Mesothelial cell of epicardium (in vitro differentiated cells): ENCODE measurements around the gene PNMT. TPM values are rescaled to one million over a fixed set of nuclear protein-coding genes. Genes with fewer than 3 reads are reported as not detected.

Experiments used
- DNase-seq, 2 experiments: peaks; one replicate each; pipeline ENCODE4 v3.0.0; 2021; ENCODE audit warnings: low spot score in 2 of 2; ENCODE audit not compliant: unreplicated experiment in 2 of 2
- H3K27ac Mint-ChIP-seq: 2 replicates; pipeline ENCODE4 v1.8.0; 2021; ENCODE audit warnings: mixed read lengths
- H3K27me3 Mint-ChIP-seq: 2 replicates; pipeline ENCODE4 v1.8.0; 2021; ENCODE audit warnings: low read depth, mixed read lengths
- H3K36me3 Mint-ChIP-seq: 2 replicates; pipeline ENCODE4 v1.8.0; 2021; ENCODE audit warnings: mixed read lengths
- H3K4me1 Mint-ChIP-seq: 2 replicates; pipeline ENCODE4 v1.8.0; 2021; ENCODE audit warnings: mixed read lengths
- H3K4me3 Mint-ChIP-seq: 2 replicates; pipeline ENCODE4 v1.8.0; 2021; ENCODE audit warnings: mild to moderate bottlenecking, moderate library complexity, mixed read lengths
- H3K9me3 Mint-ChIP-seq: 2 replicates; pipeline ENCODE4 v1.8.0; 2021; ENCODE audit warnings: mixed read lengths
- total RNA-seq: library from RNA; stranded (reverse); gene quantifications from 3 replicates; pipeline ENCODE4 v1.2.1, GENCODE V29; 2021
- TF ChIP-seq, protein P1 (sequence below): fragments of 200-600 bp; sonication (generic); IDR thresholded peaks from one replicate; pipeline ENCODE4 v1.5.0; 2021; ENCODE audit warnings: antibody characterized with exemption; ENCODE audit not compliant: unreplicated experiment

Gene PNMT
- total RNA-seq, 1 donor from 2014 or later = 1.7 TPM

DNA sequence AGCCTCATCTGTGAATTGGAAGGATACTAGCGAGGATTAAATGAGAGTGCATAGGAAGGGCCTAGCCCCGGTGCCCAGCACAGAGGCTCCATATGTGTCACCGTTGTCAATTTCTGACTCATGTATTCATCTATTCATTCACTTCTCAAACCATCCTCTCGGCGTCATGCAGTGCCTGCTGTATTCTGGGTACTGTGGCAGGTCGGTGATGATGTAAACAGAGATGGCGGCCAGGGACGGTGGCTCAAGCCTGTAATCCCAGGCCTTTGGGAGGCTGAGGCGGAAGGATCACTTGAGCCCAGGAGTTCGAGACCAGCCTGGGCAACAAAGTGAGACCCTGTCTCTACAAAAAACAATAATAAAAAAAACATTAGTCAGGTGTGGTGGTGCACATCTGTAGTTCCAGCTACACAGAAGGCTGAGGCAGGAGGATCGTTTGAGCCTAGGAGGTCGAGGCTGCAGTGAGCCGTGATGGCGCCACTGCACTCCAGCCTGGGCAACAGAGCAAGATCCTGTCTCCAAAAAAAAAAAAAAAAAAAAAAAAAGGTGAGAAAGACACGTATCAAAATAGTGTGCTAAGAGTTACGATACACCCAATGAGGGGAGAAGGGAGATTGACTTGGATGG is 45.8 kb upstream of the PNMT start:
- TF ChIP-seq, protein P1, sequence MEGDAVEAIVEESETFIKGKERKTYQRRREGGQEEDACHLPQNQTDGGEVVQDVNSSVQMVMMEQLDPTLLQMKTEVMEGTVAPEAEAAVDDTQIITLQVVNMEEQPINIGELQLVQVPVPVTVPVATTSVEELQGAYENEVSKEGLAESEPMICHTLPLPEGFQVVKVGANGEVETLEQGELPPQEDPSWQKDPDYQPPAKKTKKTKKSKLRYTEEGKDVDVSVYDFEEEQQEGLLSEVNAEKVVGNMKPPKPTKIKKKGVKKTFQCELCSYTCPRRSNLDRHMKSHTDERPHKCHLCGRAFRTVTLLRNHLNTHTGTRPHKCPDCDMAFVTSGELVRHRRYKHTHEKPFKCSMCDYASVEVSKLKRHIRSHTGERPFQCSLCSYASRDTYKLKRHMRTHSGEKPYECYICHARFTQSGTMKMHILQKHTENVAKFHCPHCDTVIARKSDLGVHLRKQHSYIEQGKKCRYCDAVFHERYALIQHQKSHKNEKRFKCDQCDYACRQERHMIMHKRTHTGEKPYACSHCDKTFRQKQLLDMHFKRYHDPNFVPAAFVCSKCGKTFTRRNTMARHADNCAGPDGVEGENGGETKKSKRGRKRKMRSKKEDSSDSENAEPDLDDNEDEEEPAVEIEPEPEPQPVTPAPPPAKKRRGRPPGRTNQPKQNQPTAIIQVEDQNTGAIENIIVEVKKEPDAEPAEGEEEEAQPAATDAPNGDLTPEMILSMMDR = no peak
- Mint-ChIP-seq H3K4me1 (peaks cover 14% of the 10 kb centered on the region), H3K27me3 (peaks cover 81% of the 10 kb centered on the region), H3K36me3 (no peaks in the 10 kb centered on the region), H3K27ac (no peak overlapping the region), H3K4me3 (no peak overlapping the region), H3K9me3 (no peaks in the 10 kb centered on the region)
- DNase-seq = no peak

DNA sequence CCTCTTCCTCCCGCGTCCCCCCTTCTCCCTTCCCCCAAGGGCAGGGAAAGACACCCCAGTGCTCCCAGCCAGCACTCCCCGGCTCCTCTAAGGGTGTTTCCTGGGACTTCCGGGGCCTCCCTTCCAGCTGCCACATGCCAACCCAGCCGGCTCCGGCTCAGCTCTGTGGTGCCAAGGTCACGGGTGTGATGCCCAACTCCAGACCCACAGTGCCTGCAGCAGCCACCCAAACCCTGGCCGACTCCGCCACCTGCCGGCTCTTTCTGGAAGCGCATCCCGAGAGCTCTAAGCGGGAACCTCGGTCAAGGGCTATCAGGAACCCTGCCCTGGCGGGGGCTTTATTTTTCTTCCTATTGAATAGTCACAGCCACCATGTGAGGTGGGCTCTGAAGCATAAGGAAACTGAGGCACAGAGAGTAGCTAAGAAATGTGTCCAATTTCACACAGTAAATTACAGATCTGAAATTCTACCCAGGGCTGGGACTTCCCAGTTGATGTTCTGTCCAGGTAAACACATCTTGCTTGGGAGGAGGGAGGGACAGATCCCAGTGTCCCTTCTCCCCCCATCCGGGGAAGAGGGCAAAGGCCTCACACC is 44.8 kb upstream of the PNMT start:
- Mint-ChIP-seq H3K4me1 (peaks cover 19% of the 10 kb centered on the region), H3K36me3 (no peaks in the 10 kb centered on the region), H3K4me3 (no peak overlapping the region), H3K9me3 (no peaks in the 10 kb centered on the region), H3K27me3 (peaks cover 86% of the 10 kb centered on the region), H3K27ac (no peak overlapping the region)
- peak; percentile 51 to 90 for DNase-seq
- TF ChIP-seq, protein P1 = peak; percentile 95

DNA sequence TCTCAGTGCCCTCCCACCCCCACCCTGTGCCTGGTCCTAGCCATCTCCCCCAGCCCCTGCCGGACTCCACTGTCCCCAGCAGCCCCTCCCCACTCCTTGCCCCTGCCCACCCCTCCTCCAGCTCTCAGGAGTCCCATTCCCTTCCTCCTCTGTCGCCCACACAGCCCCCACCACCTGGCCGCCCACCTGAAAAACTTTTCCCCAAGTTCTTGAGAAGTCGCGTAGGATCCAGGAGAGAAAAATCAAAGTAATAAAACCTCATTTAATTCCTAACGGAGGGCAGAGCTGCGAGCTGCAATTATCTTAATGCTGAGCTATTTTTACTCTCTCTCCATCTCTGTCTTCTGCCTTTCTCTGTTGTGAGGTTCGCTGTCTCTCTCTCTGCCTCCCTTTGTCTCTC is 43.9 kb upstream of the PNMT start:
- peaks cover 19% of the 10 kb centered on the region for H3K4me1 Mint-ChIP-seq
- no peak for DNase-seq
- H3K4me3 Mint-ChIP-seq = no peak overlapping the region
- H3K36me3 Mint-ChIP-seq = no peaks in the 10 kb centered on the region
- peaks cover 86% of the 10 kb centered on the region for H3K27me3 Mint-ChIP-seq
- no peak overlapping the region for H3K27ac Mint-ChIP-seq
- no peaks in the 10 kb centered on the region for H3K9me3 Mint-ChIP-seq
- TF ChIP-seq, protein P1 = no peak

DNA sequence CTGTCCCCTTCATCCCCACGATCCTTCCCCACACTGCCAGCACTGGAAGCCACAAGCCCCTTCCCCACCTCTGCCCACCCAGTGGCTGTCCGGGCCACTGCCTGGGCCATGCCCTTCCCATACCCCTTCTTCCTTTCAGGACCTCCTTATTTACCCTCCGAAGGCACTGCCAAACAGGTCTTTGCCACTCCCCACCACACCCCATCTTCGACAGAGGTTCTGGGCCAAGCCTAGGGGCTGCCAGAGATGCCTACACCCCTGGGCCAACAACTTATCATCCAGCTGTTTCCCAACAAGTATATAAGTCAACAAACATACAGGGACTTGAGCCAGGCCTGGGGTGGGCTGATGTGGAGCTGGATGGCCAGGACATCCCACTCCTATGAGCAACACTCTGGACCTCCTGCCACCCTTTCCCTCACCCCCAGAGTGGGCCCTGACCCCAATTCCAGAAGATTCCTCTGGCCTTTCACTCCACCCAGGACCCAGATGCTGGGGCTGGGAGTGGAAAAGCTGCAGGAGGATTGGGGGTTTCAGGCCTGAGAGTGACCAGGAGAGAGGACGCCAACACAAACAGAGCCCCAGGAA is 43.0 kb upstream of the PNMT start:
- H3K36me3 Mint-ChIP-seq = no peaks in the 10 kb centered on the region
- peaks cover 19% of the 10 kb centered on the region for H3K4me1 Mint-ChIP-seq
- DNase-seq = no peak
- TF ChIP-seq, protein P1 = no peak
- peaks cover 86% of the 10 kb centered on the region for H3K27me3 Mint-ChIP-seq
- no peaks in the 10 kb centered on the region for H3K9me3 Mint-ChIP-seq
- H3K27ac Mint-ChIP-seq = no peak overlapping the region
- H3K4me3 Mint-ChIP-seq = peak overlapping the region; percentile 65

DNA sequence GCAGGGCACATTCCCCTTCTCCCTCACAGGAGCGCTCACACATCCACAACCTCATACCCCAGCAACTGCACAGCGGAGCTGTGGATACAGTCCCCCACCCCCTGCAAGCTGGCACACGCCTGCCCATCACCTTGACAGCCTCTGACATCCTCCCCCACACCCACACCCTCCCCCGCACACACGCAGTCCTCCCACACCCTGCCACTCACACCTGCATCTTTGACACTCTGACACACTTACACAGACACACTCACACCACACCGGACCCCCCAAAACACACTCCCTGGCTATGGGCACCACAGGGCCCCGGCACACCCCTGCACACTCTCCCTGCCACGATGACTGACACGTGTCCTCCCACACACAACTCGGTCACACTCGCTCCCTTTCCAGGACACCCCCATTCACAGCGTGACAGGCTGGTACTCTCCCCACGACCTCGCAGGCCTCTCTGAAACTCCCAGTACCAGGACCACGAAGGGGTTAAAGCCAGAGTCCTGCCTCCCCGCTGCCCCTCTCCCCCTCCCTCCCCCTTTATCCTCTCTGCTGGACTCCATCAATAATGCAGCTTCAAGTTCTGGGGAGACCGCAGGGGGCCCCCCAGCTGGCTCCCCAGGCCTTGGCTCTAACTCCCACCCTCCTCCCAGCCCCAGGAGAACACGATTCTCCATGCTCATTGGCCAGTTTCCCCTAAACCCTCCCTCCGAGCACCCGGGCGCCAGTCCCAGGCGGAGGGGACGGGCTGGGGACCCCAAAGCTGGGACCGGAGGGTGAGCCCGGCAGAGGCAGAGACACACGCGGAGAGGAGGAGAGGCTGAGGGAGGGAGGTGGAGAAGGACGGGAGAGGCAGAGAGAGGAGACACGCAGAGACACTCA is 41.8 kb upstream of the PNMT start, which contains the start of gene PPP1R1B:
TSS of gene PPP1R1B (plus strand) at position 782 of the 876 bp plus-strand sequence. CDS start 441 bp downstream, outside the sequence.
- no peaks in the 10 kb centered on the region for H3K9me3 Mint-ChIP-seq
- peak within 1 kb of the TSS; percentile 65 for H3K4me3 Mint-ChIP-seq
- TF ChIP-seq, protein P1 = no peak
- H3K4me1 Mint-ChIP-seq = peaks cover 23% of the 10 kb centered on the region
- H3K27ac Mint-ChIP-seq = no peak within 1 kb of the TSS
- no peak for DNase-seq
- H3K27me3 Mint-ChIP-seq = peaks cover 79% of the 10 kb centered on the region
- H3K36me3 Mint-ChIP-seq = no peaks in the 10 kb centered on the region
